H1 (cell line): Measurements from ENCODE around the gene TNS3. TPM values are rescaled to one million over a fixed set of nuclear protein-coding genes. Genes with fewer than 3 reads are reported as not detected.

Experiments
- CTCF ChIA-PET: fragments of 300-600 bp; sonication (Branson Sonifier 250); formaldehyde crosslinking; loops from one replicate; lab custom pipeline; 2021; ENCODE audit not compliant: partially characterized antibody; lab: Charles Lee
- POLR2A ChIA-PET: fragments of 300-600 bp; sonication (Branson Sonifier 250); formaldehyde crosslinking; loops from one replicate; lab custom pipeline; 2021; ENCODE audit warnings: inconsistent platforms; ENCODE audit not compliant: partially characterized antibody; lab: Charles Lee
- DNase-seq, 2 experiments: peaks; one replicate each; pipeline versions ENCODE4 v3.0.0 to v3.0.0-alpha.2; 2010 to 2022; ENCODE audit warnings: low spot score in 2 of 2, low read depth in 1 of 2, mixed read lengths in 1 of 2
- FAIRE-seq: peaks from 2 replicates; lab custom pipeline; 2011; peaks lifted over from hg19 to GRCh38; lab: Jason Lieb, UNC
- H2AFZ ChIP-seq: 2 replicates; pipeline ENCODE4 v1.8.1; 2012; ENCODE audit warnings: low read length, inconsistent platforms
- H2AK5ac ChIP-seq: 2 replicates; pipeline ENCODE4 v1.6.1; 2013; ENCODE audit warnings: low read depth, low read length
- H2BK120ac ChIP-seq: replicated peaks from 2 replicates; pipeline ENCODE3; 2013; ENCODE audit warnings: low read depth, low read length, inconsistent platforms
- H2BK12ac ChIP-seq: 2 replicates; pipeline ENCODE4 v1.6.1; 2013; ENCODE audit warnings: low read depth, low read length
- H2BK15ac ChIP-seq: 2 replicates; pipeline ENCODE4 v1.6.1; 2013; ENCODE audit warnings: low read length
- H2BK20ac ChIP-seq: 2 replicates; pipeline ENCODE4 v1.6.1; 2013; ENCODE audit warnings: low read length
- H2BK5ac ChIP-seq: 2 replicates; pipeline ENCODE4 v1.6.1; 2013; ENCODE audit warnings: low read depth, low read length
- H3K14ac ChIP-seq: 2 replicates; pipeline ENCODE4 v1.6.1; 2013; ENCODE audit warnings: inconsistent platforms; ENCODE audit not compliant: insufficient read length
- H3K18ac ChIP-seq: 2 replicates; pipeline ENCODE4 v1.6.1; 2013; ENCODE audit warnings: low read length; ENCODE audit errors: extremely low read depth
- H3K23ac ChIP-seq: 2 replicates; pipeline ENCODE4 v1.6.1; 2013; ENCODE audit warnings: inconsistent platforms; ENCODE audit not compliant: insufficient read length
- H3K23me2 ChIP-seq: 2 replicates; pipeline ENCODE4 v1.6.1; 2013; ENCODE audit warnings: low read depth, low read length
- H3K27ac ChIP-seq: 2 replicates; pipeline ENCODE4 v1.6.1; 2011; ENCODE audit warnings: low read depth, low read length, inconsistent platforms
- H3K27me3 ChIP-seq, 4 experiments: replicated peaks in 1 of 4; 1 replicate in 1 of 4; 2 replicates in 3 of 4; pipeline versions ENCODE4 v1.6.1 to v1.8.1; 2011 to 2013; ENCODE audit warnings: low read length in 3 of 4, mild to moderate bottlenecking in 3 of 4, inconsistent platforms in 2 of 4, mixed read lengths in 2 of 4, moderate library complexity in 1 of 4; ENCODE audit not compliant: control insufficient read depth in 3 of 4, insufficient read depth in 3 of 4; ENCODE audit errors: extremely low read depth in 1 of 4
- H3K36me3 ChIP-seq, 4 experiments: 2 replicates each; pipeline versions ENCODE4 v1.6.1 to v1.8.1; 2011 to 2013; ENCODE audit warnings: mild to moderate bottlenecking in 4 of 4, low read length in 3 of 4, moderate library complexity in 2 of 4, control low read depth in 1 of 4, inconsistent platforms in 1 of 4; ENCODE audit not compliant: insufficient read depth in 4 of 4, control insufficient read depth in 2 of 4
- H3K4ac ChIP-seq: replicated peaks from 2 replicates; pipeline ENCODE3; 2013; ENCODE audit warnings: low read length, low read depth, mixed read lengths, inconsistent platforms; ENCODE audit not compliant: insufficient read length
- H3K4me1 ChIP-seq, 4 experiments: replicated peaks in 1 of 4; 1 replicate in 1 of 4; 2 replicates in 3 of 4; pipeline versions ENCODE4 v1.6.1 to v1.8.1; 2011 to 2013; ENCODE audit warnings: low read length in 3 of 4, inconsistent platforms in 2 of 4, mixed read lengths in 1 of 4; ENCODE audit not compliant: insufficient read depth in 4 of 4, control insufficient read depth in 3 of 4
- H3K4me2 ChIP-seq, 2 experiments: 2 replicates each; pipeline versions ENCODE4 v1.6.1 to v1.8.1; 2011 to 2013; ENCODE audit warnings: low read depth in 2 of 2, low read length in 2 of 2, control low read depth in 1 of 2, inconsistent platforms in 1 of 2, mild to moderate bottlenecking in 1 of 2; ENCODE audit not compliant: insufficient read depth in 1 of 2
- H3K4me3 ChIP-seq, 4 experiments: fragments of 200-600, 300-600 bp in 1 of 4; sonication (generic), shearing (Covaris generic), sonication (Bioruptor Twin) in 1 of 4; 2 replicates each; pipeline versions ENCODE4 v1.5.1 to v1.8.1; 2011 to 2016; ENCODE audit warnings: low read length in 4 of 4, low read depth in 3 of 4, control low read depth in 2 of 4, inconsistent platforms in 2 of 4, mild to moderate bottlenecking in 2 of 4, mixed read lengths in 1 of 4, moderate library complexity in 1 of 4; ENCODE audit not compliant: insufficient read depth in 2 of 4; ENCODE audit errors: extremely low read depth in 1 of 4
- H3K56ac ChIP-seq: replicated peaks from 2 replicates; pipeline ENCODE3; 2013; ENCODE audit warnings: low read depth, mild to moderate bottlenecking, mixed read lengths, low read length, inconsistent platforms; ENCODE audit not compliant: insufficient read length
- H3K79me1 ChIP-seq: 2 replicates; pipeline ENCODE4 v1.6.1; 2013; ENCODE audit warnings: low read depth, low read length, control low read depth
- H3K79me2 ChIP-seq, 2 experiments: 2 replicates each; pipeline versions ENCODE4 v1.6.1 to v1.8.1; 2012 to 2013; ENCODE audit warnings: low read length in 2 of 2, mild to moderate bottlenecking in 2 of 2, inconsistent platforms in 1 of 2; ENCODE audit not compliant: insufficient read depth in 2 of 2, control insufficient read depth in 1 of 2
- H3K9ac ChIP-seq, 4 experiments: replicated peaks in 1 of 4; 1 replicate in 1 of 4; 2 replicates in 3 of 4; pipeline versions ENCODE4 v1.6.1 to v1.8.1; 2011 to 2013; ENCODE audit warnings: low read depth in 3 of 4, low read length in 3 of 4, control low read depth in 2 of 4, mild to moderate bottlenecking in 2 of 4, moderate library complexity in 2 of 4, inconsistent platforms in 1 of 4; ENCODE audit errors: extremely low read depth in 1 of 4
- H3K9me3 ChIP-seq, 2 experiments: 2 replicates each; pipeline versions ENCODE4 v1.6.1 to v1.8.1; 2012 to 2013; ENCODE audit warnings: mild to moderate bottlenecking in 2 of 2, moderate library complexity in 2 of 2, control low read depth in 1 of 2, inconsistent platforms in 1 of 2, low read depth in 1 of 2, low read length in 1 of 2, mixed read lengths in 1 of 2; ENCODE audit not compliant: insufficient read depth in 2 of 2
- H4K20me1 ChIP-seq, 2 experiments: replicated peaks in 1 of 2; 2 replicates each; pipeline versions ENCODE3 to v1.8.1; 2011 to 2013; ENCODE audit warnings: inconsistent platforms in 2 of 2, low read length in 2 of 2, mild to moderate bottlenecking in 1 of 2; ENCODE audit not compliant: insufficient read depth in 2 of 2, control insufficient read depth in 1 of 2
- H4K5ac ChIP-seq: 2 replicates; pipeline ENCODE4 v1.6.1; 2013; ENCODE audit warnings: low read length, low read depth, mixed read lengths, inconsistent platforms; ENCODE audit not compliant: insufficient read length
- H4K8ac ChIP-seq: 2 replicates; pipeline ENCODE4 v1.8.0; 2013; ENCODE audit warnings: mild to moderate bottlenecking, moderate library complexity, low read length, inconsistent platforms; ENCODE audit not compliant: insufficient read depth; ENCODE audit errors: extremely low read depth
- H4K91ac ChIP-seq: replicated peaks from 2 replicates; pipeline ENCODE3; 2013; ENCODE audit warnings: low read length, mixed read lengths, inconsistent platforms; ENCODE audit not compliant: insufficient read length
- NANOG ChIP-seq: IDR thresholded peaks from 2 replicates; pipeline ENCODE4 v1.6.1; 2011; ENCODE audit warnings: low read length, low read depth, mild to moderate bottlenecking, inconsistent platforms; ENCODE audit not compliant: insufficient read depth, poor library complexity, severe bottlenecking
- WGBS, 2 experiments: shearing (Covaris generic) in 1 of 2; methylation state at CpG; one replicate each; pipeline versions ENCODE4 v1.1.6 to v1.1.7; 2013 to 2015; ENCODE audit warnings: low lambda C conversion rate in 2 of 2, mixed read lengths in 2 of 2, inconsistent platforms in 1 of 2, low coverage in 1 of 2, missing lambda C conversion rate in 1 of 2; ENCODE audit not compliant: insufficient replicate concordance in 2 of 2, insufficient coverage in 1 of 2, insufficient read length in 1 of 2; ENCODE audit errors: extremely low coverage in 1 of 2, missing lambda C conversion rate in 1 of 2; 5-methylcytosine and 5-hydroxymethylcytosine counted together
- polyA plus RNA-seq, 7 experiments: library from polyadenylated mRNA; depleted of rRNA in 3 of 7; stranded (reverse) in 5 of 7; unstranded in 2 of 7; fragments of >200 nt in 5 of 7; fragments of 200-250 nt in 2 of 7; gene quantifications; 1 replicate in 5 of 7; 2 replicates in 1 of 7; 4 replicates in 1 of 7; pipeline versions ENCODE4 v1.2.1 to v1.2.3, GENCODE V29; 2011 to 2013; ENCODE audit warnings: missing spikeins in 2 of 7, mixed read lengths in 2 of 7
- total RNA-seq: library from RNA; stranded (reverse); fragmentation: NEBNext Ultra II Directional; extraction: Animal tissue kit (Norgen Biotek cat#: 25700); gene quantifications from 2 replicates; pipeline ENCODE4 v1.2.1, GENCODE V29; 2021

Gene TNS3
- total and polyA plus RNA-seq, 2 of the 8 experiments (the other 6 are each of a cell fraction or from before 2014, with no cell fraction given), result 11.9 to 24.2 TPM

- H3K36me3 ChIP-seq, result peaks cover 0 to 16% (median 0%) of the 10 kb centered on the region in 4 experiments; a peak in 3 of 8 replicates
- no peak overlapping the region for H3K4me3 ChIP-seq
- CTCF ChIA-PET, result interaction anchor here (1.2 to 1.6 kb wide), 2 partner anchors 36 to 179 kb away, joined by 3 to 4 read pairs; no protein-coding TSS in a partner anchor
- DNase-seq, result no peak
- no peaks in the 10 kb centered on the region for H3K79me1 ChIP-seq
- no peak overlapping the region for H3K56ac ChIP-seq
- no peaks in the 10 kb centered on the region for H3K9me3 ChIP-seq
- H4K20me1 ChIP-seq, result no peaks in the 10 kb centered on the region
- POLR2A ChIA-PET, result no interaction called here
- no peak overlapping the region for H3K9ac ChIP-seq
- no peak overlapping the region for H2AFZ ChIP-seq
- H3K4me1 ChIP-seq, result no peaks in the 10 kb centered on the region
- H3K14ac ChIP-seq, result no peak overlapping the region
- no peaks in the 10 kb centered on the region for H3K79me2 ChIP-seq
- no peak overlapping the region for H2BK120ac ChIP-seq
- H4K8ac ChIP-seq, result no peak overlapping the region
- no peak overlapping the region for H2BK5ac ChIP-seq
- H3K27ac ChIP-seq, result no peak overlapping the region
- no peaks in the 10 kb centered on the region for H3K27me3 ChIP-seq
- no peak overlapping the region for H2BK20ac ChIP-seq
- no peak overlapping the region for H2AK5ac ChIP-seq
- no peak overlapping the region for H2BK15ac ChIP-seq
- no peak overlapping the region for H3K18ac ChIP-seq
- H4K5ac ChIP-seq, result no peak overlapping the region
- no peaks in the 10 kb centered on the region for H3K23me2 ChIP-seq
- H2BK12ac ChIP-seq, result no peak overlapping the region
- no peak overlapping the region for H3K4me2 ChIP-seq
- 87% methylated on average over 5 of the region's 5 CpGs; no CpG with 5 or more reads in 1 of the 2 experiments for WGBS, 2 experiments
- no peak for FAIRE-seq
- no peak overlapping the region for H3K4ac ChIP-seq
- H4K91ac ChIP-seq, result no peak overlapping the region
- H3K23ac ChIP-seq, result no peak overlapping the region
- TF ChIP-seq NANOG, result no peak
Observed at GRCh38 chr7:47408675-47409074, 173.2 kb downstream of the TNS3 start.
